Osteocyte (in vitro differentiated cells): ENCODE results near the gene SYNJ2. TPM values are rescaled to one million over a fixed set of nuclear protein-coding genes. Genes with fewer than 3 reads are reported as not detected.
A peak's percentile ranks its signal among the peaks of the same experiment; 100 is the strongest.

Experiments
- DNase-seq: peaks from one replicate; pipeline ENCODE4 v3.0.0; 2021; ENCODE audit warnings: mixed read lengths; ENCODE audit not compliant: unreplicated experiment; ENCODE audit errors: extremely low spot score
- H3K27ac Mint-ChIP-seq: one replicate; pipeline ENCODE4 v1.8.0; 2021; ENCODE audit warnings: mild to moderate bottlenecking, mixed read lengths; ENCODE audit not compliant: unreplicated experiment
- H3K27me3 Mint-ChIP-seq: one replicate; pipeline ENCODE4 v1.8.0; 2021; ENCODE audit warnings: mixed read lengths; ENCODE audit not compliant: unreplicated experiment
- H3K36me3 Mint-ChIP-seq: one replicate; pipeline ENCODE4 v1.8.0; 2021; ENCODE audit warnings: mixed read lengths; ENCODE audit not compliant: unreplicated experiment
- H3K4me1 Mint-ChIP-seq: one replicate; pipeline ENCODE4 v1.8.0; 2021; ENCODE audit warnings: mixed read lengths; ENCODE audit not compliant: unreplicated experiment
- H3K4me3 Mint-ChIP-seq: one replicate; pipeline ENCODE4 v1.8.0; 2021; ENCODE audit warnings: mild to moderate bottlenecking, moderate library complexity, mixed read lengths; ENCODE audit not compliant: unreplicated experiment
- H3K9me3 Mint-ChIP-seq: one replicate; pipeline ENCODE4 v1.8.0; 2021; ENCODE audit warnings: mixed read lengths; ENCODE audit not compliant: unreplicated experiment
- total RNA-seq: library from RNA; stranded (reverse); gene quantifications from 2 replicates; pipeline ENCODE4 v1.2.1, GENCODE V29; 2021
- TF ChIP-seq, protein P1 (sequence below): fragments of 200-600 bp; sonication (generic); IDR thresholded peaks from 2 replicates; pipeline ENCODE4 v1.5.0; 2021; ENCODE audit warnings: antibody characterized with exemption, mild to moderate bottlenecking, moderate library complexity

SYNJ2 gene
- total RNA-seq, 1 donor from 2014 or later = 94.5 TPM

DNA sequence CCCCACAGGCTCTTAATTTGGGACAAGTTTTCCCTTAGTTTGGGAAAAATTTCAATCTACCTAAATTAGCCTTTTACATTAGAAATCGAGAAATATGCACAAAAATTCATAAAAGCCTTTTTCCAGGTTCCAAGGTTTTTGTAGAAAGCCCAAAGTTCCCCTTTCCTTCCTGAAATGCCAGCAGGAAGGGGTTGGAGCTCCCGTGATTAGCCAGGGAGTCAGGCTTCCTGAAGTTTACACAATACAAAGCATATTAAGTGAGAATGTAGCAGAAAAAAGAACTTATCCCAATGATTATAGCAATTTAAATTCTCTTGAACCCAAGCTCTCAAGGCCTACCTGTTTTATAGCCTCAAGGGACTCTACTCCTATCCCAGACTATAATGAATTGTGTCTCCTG lies 39.1 kb downstream of the SYNJ2 start:
- H3K27me3 Mint-ChIP-seq = no peaks in the 10 kb centered on the region
- peaks cover 28% of the 10 kb centered on the region for H3K36me3 Mint-ChIP-seq
- no peaks in the 10 kb centered on the region for H3K9me3 Mint-ChIP-seq
- no peak overlapping the region for H3K4me3 Mint-ChIP-seq
- DNase-seq = no peak
- TF ChIP-seq, protein P1, sequence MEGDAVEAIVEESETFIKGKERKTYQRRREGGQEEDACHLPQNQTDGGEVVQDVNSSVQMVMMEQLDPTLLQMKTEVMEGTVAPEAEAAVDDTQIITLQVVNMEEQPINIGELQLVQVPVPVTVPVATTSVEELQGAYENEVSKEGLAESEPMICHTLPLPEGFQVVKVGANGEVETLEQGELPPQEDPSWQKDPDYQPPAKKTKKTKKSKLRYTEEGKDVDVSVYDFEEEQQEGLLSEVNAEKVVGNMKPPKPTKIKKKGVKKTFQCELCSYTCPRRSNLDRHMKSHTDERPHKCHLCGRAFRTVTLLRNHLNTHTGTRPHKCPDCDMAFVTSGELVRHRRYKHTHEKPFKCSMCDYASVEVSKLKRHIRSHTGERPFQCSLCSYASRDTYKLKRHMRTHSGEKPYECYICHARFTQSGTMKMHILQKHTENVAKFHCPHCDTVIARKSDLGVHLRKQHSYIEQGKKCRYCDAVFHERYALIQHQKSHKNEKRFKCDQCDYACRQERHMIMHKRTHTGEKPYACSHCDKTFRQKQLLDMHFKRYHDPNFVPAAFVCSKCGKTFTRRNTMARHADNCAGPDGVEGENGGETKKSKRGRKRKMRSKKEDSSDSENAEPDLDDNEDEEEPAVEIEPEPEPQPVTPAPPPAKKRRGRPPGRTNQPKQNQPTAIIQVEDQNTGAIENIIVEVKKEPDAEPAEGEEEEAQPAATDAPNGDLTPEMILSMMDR = no peak
- peaks cover 73% of the 10 kb centered on the region for H3K4me1 Mint-ChIP-seq
- peak overlapping the region; percentile 56 for H3K27ac Mint-ChIP-seq

DNA sequence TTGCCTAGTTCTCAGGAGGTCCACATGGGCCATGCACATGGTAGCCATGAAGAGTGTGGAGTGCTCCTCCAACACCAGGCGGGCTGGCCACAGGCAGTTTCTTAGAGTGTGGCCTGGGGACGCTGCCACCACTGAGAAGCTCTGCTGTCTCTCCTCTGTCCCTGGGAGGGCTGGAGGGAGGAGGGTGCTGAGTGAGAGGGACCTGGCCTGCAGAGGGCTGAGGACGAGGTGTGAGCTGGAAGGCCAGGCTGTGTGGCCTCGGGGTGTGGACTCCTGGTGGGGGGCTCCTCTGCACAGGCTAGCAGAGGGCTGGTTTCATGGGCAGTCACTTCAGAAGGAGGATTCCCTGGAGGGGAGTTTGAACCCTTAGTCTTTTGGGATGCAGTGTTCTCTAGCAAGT lies 39.7 kb downstream of the SYNJ2 start:
- H3K4me1 Mint-ChIP-seq = peaks cover 78% of the 10 kb centered on the region
- H3K4me3 Mint-ChIP-seq = no peak overlapping the region
- TF ChIP-seq, protein P1 = no peak
- peaks cover 28% of the 10 kb centered on the region for H3K36me3 Mint-ChIP-seq
- H3K9me3 Mint-ChIP-seq = no peaks in the 10 kb centered on the region
- H3K27me3 Mint-ChIP-seq = no peaks in the 10 kb centered on the region
- no peak for DNase-seq
- peak overlapping the region; percentile 56 for H3K27ac Mint-ChIP-seq

DNA sequence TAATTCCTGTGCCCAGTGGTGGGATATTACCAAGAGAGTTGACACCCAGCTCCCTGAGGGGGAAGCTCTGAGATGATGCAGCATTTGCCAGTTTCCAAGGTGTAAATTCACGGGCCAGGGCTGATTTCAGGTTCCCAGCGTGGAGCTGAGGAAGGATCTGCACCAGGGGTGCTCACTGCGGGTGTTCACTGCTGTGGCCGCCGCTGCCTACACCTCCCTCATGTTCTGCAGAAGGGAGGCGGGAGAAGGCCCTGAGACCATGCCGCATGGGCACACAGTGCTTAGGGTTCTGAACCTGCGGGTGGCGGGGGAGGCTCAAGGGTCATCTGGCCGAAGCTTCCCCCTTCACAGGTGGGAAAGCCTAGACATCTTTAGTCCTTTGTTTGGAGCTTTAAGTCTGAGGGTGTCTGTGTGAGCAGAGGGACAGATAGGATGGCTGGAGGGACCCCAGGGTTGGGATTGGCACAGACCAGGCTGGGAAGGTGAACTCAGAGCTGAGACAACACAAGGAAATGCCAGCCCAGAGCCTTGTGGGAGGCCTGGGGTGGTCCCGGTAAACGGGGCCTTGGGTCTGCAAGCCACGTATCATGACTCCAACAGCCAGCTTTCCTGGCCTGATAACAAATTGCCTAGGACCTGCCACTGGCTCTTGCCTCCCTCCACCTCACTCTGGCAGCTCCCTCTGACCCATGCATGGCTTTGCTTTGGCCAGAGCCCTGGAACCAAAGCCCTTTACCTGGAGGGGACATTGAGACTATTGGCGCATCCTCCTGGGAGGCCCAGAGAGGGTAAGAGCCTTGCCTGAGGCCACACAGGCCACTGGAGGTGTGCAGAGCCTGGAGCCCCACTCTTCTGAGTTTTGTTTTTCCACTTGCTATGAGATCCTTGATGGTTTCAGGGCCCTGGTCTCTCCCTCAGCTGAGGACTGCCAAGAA lies 40.4 kb downstream of the SYNJ2 start:
- peaks cover 78% of the 10 kb centered on the region for H3K4me1 Mint-ChIP-seq
- no peaks in the 10 kb centered on the region for H3K27me3 Mint-ChIP-seq
- H3K9me3 Mint-ChIP-seq = no peaks in the 10 kb centered on the region
- H3K4me3 Mint-ChIP-seq = no peak overlapping the region
- peaks cover 28% of the 10 kb centered on the region for H3K36me3 Mint-ChIP-seq
- peak overlapping the region; percentile 56 for H3K27ac Mint-ChIP-seq
- no peak for DNase-seq
- TF ChIP-seq, protein P1 = no peak

DNA sequence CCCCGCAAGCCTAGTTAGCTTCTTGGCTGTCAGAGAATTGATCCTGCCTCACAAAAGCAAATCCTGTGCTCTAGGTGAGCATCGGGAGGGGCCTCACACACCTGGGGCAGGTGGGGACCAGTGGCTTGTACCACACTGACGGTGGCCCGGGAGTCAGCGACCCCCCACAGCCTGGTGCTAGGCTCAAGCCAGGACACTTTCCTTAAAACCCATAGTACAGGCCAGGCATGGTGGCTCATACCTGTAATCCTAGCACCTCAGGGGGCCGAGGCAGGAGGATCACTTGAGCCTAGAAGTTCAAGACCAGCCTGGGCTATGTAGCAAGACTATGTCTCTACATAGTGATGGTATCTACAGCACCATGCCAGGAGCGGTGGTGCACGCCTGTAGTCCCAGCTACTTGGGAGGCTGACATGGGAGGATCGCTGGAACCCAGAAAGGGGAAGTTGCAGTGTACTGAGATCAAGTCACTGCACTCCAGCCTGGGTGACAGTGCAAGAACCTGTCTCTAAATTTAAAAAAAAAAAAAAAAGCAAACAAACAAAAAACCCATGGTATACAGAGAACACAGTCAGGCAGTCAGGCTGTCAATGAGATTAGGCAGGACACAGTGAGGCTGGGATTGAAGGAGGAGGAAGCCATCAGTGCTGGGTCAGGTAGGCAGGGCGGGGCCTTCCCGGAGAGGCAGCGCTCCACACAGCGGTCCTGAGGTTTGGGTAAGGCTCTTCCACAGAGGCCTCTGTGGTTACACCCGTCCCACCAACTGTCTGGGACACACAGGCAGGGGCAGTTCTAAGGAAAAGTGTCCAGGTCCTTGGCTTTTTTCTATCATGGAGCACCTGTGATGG lies 41.3 kb downstream of the SYNJ2 start:
- Mint-ChIP-seq H3K4me1 (peaks cover 78% of the 10 kb centered on the region), H3K27ac (peak overlapping the region; percentile 27), H3K4me3 (no peak overlapping the region), H3K9me3 (no peaks in the 10 kb centered on the region), H3K36me3 (peaks cover 33% of the 10 kb centered on the region), H3K27me3 (no peaks in the 10 kb centered on the region)
- TF ChIP-seq, protein P1 = no peak
- no peak for DNase-seq

DNA sequence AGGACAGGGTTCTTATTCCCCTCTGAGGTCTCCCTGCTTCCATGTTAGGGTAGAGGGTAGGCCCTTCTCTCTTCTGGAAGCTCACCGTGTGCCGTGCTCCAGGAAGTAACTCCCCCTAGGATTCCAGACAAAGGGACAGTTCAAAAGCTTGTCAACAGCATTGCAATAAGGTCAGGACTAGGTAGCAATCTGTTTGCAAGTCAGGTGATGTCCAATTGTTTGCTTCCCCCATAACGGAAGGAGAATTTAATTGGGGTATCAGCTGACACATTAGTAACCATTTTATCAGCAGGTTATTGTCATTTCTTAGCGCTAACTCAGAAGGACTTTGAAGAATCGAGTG lies 41.9 kb downstream of the SYNJ2 start:
- peaks cover 78% of the 10 kb centered on the region for H3K4me1 Mint-ChIP-seq

More for the DNA sequence above, 41.9 kb downstream of the SYNJ2 start:
- Mint-ChIP-seq H3K27me3 (no peaks in the 10 kb centered on the region), H3K4me3 (no peak overlapping the region), H3K36me3 (peaks cover 31% of the 10 kb centered on the region), H3K9me3 (no peaks in the 10 kb centered on the region), H3K27ac (no peak overlapping the region)
- TF ChIP-seq, protein P1 = no peak
- no peak for DNase-seq
